ENCODE data around the gene SHC1.

- no peak for TF ChIP-seq CTCF (IDR thresholded peaks at IDR 0.05; ENCODE audit: insufficient read depth, low read length, poor library complexity, severe bottlenecking)
- TF ChIP-seq EZH2phosphoT487 (conservative IDR thresholded peaks at IDR 0.05; ENCODE audit: low read length): no peak
Measured at GRCh38 chr1:154953611-154954038, 16.9 kb downstream of the SHC1 start.
